ENCODE results near the gene LHFPL3. TPM values are rescaled to one million over a fixed set of nuclear protein-coding genes. Genes with fewer than 3 reads are reported as not detected.
"Not testable (repeated sequence)": the region's sequence is repeated elsewhere in the genome, so short reads cannot be mapped to it uniquely, and the experiment has no call there.

LHFPL3 gene
- total and polyA plus RNA-seq, 2 of the 13 experiments (the other 11 are each of a cell fraction or from before 2014, with no cell fraction given): not detected

DNA sequence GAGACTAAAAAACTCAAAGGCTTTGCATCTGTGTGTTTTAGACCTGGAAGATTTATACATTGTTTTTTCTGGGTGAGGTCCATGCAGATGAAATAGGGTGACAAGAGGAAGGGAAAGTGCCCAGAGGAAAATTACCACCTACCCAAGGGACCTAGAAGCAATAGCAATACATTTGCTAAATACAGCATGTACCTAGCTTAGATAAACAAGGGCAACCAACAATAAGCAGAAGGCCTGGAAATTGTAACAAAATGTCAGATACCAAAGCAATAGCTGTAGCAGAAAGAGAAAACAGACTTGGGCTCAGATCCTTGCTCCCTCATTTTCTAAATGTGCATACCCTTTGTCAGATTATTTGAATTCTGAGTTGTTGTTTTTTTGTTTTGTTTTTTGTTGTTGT, 367.2 kb downstream of the LHFPL3 start (continued):
- TF ChIP-seq, protein P1, sequence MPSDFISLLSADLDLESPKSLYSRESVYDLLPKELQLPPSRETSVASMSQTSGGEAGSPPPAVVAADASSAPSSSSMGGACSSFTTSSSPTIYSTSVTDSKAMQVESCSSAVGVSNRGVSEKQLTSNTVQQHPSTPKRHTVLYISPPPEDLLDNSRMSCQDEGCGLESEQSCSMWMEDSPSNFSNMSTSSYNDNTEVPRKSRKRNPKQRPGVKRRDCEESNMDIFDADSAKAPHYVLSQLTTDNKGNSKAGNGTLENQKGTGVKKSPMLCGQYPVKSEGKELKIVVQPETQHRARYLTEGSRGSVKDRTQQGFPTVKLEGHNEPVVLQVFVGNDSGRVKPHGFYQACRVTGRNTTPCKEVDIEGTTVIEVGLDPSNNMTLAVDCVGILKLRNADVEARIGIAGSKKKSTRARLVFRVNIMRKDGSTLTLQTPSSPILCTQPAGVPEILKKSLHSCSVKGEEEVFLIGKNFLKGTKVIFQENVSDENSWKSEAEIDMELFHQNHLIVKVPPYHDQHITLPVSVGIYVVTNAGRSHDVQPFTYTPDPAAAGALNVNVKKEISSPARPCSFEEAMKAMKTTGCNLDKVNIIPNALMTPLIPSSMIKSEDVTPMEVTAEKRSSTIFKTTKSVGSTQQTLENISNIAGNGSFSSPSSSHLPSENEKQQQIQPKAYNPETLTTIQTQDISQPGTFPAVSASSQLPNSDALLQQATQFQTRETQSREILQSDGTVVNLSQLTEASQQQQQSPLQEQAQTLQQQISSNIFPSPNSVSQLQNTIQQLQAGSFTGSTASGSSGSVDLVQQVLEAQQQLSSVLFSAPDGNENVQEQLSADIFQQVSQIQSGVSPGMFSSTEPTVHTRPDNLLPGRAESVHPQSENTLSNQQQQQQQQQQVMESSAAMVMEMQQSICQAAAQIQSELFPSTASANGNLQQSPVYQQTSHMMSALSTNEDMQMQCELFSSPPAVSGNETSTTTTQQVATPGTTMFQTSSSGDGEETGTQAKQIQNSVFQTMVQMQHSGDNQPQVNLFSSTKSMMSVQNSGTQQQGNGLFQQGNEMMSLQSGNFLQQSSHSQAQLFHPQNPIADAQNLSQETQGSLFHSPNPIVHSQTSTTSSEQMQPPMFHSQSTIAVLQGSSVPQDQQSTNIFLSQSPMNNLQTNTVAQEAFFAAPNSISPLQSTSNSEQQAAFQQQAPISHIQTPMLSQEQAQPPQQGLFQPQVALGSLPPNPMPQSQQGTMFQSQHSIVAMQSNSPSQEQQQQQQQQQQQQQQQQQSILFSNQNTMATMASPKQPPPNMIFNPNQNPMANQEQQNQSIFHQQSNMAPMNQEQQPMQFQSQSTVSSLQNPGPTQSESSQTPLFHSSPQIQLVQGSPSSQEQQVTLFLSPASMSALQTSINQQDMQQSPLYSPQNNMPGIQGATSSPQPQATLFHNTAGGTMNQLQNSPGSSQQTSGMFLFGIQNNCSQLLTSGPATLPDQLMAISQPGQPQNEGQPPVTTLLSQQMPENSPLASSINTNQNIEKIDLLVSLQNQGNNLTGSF (CRISPR knock-in tag; IDR thresholded peaks at IDR 0.05): no peak

DNA sequence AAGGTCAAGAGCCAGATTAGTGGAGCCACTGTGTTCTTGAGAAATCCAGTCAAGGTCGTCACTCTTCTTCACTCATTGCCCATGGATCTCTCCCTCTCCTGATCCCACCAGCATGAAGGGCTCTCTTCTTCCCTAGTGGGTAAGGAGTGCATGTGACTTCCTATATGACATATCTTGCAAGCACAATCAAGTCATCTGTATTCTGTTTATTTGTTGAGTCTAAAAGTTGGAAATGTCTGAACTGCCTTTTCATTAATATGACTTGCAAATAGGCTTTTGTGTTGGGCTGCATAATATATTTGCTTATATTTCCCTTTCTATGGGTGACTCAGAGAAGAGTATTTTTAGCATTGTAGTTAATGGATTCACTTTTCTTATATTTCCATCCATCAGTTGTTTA, 371.9 kb downstream of the LHFPL3 start:
- Histone ChIP-seq H3K36me3 (replicated peaks in 1 of 2; ENCODE audit: control insufficient read depth in 1 of 2, insufficient read depth in 2 of 2, low read length in 2 of 2) (no peaks in the 10 kb centered on the region), H3K4me3 (replicated peaks in 1 of 3; ENCODE audit: insufficient read depth in 1 of 3, low read depth in 2 of 3, low read length in 3 of 3) (no peak overlapping the region), H3K27me3 (ENCODE audit: control insufficient read depth in 1 of 2, insufficient read depth in 2 of 2, low read length in 2 of 2) (no peaks in the 10 kb centered on the region), H3K9ac (ENCODE audit: insufficient read depth, low read depth, low read length) (no peak overlapping the region), H4K20me1 (ENCODE audit: insufficient read depth, low read length) (no peaks in the 10 kb centered on the region), H3K27ac (ENCODE audit: extremely low read length, insufficient read depth, low read length) (no peak overlapping the region), H3K9me3 (ENCODE audit: low read length) (no peaks in the 10 kb centered on the region), H2AFZ (ENCODE audit: low read length) (no peak overlapping the region), H3K79me2 (ENCODE audit: insufficient read depth, low read length) (no peaks in the 10 kb centered on the region), H3K4me2 (ENCODE audit: low read depth, low read length) (no peak overlapping the region), H3K4me1 (ENCODE audit: insufficient read depth, low read length) (no peaks in the 10 kb centered on the region)
- BruUV-seq (replicated peaks): no TSS peak
- FAIRE-seq: no peak
- ATAC-seq: no peak
- in situ Hi-C loops (cut with HindIII; ENCODE audit: extremely low pct_ligation_motif_present, low pct_unique_long_range_greater_than_20kb): no loop called here
- WGBS (ENCODE audit: low lambda C conversion rate): 0% methylated on average over 1 of the region's 1 CpG
- intact Hi-C loops (cut with micrococcal nuclease; ENCODE audit: unreplicated experiment): no loop called here
- TF ChIP-seq CBFB (CRISPR knock-in tag; IDR thresholded peaks at IDR 0.05): no peak
- no peak for TF ChIP-seq SP140L (CRISPR knock-in tag; IDR thresholded peaks at IDR 0.05; ENCODE audit: borderline replicate concordance)
- TF ChIP-seq ARHGAP35 (CRISPR knock-in tag; IDR thresholded peaks at IDR 0.05; ENCODE audit: borderline replicate concordance): no peak
- no peak for TF ChIP-seq ZNF264 (CRISPR knock-in tag; IDR thresholded peaks at IDR 0.05)
- no peak for TF ChIP-seq TBX2 (CRISPR knock-in tag; IDR thresholded peaks at IDR 0.05; ENCODE audit: borderline replicate concordance)
- no peak for TF ChIP-seq FIP1L1 (IDR thresholded peaks at IDR 0.05; ENCODE audit: borderline replicate concordance, insufficient read depth, low read depth, low read length)
- no peak for TF ChIP-seq AGO2 (optimal IDR thresholded peaks at IDR 0.05; ENCODE audit: low read depth, low read length)
- ChIA-PET CTCF (ENCODE audit: low intra/inter-chr PET ratio, low total read pairs) (no interaction called here), POLR2A (no interaction called here)
- DNase-seq (ENCODE audit: low spot score): no peak

DNA sequence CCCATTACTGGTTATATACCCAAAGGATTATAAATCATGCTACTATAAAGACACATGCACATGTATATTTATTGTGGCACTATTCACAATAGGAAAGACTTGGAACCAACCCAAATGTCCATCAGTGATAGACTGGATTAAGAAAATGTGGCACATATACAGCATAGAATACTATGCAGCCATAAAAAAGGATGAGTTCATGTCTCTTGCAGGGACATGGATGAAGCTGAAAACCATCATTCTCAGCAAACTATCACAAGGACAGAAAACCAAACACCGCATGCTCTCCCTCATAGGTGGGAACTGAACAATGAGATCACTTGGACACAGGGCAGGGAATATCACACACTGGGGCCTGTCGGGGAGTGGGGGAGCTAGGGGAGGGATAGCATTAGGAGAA, 392.6 kb downstream of the LHFPL3 start:
- H3K27me3 ChIP-seq (ENCODE audit: control insufficient read depth in 1 of 2, insufficient read depth in 2 of 2, low read length in 2 of 2); H3K4me3 ChIP-seq (replicated peaks in 1 of 3; ENCODE audit: insufficient read depth in 1 of 3, low read depth in 2 of 3, low read length in 3 of 3); H4K20me1 ChIP-seq (ENCODE audit: insufficient read depth, low read length); in situ Hi-C loops (cut with HindIII; ENCODE audit: extremely low pct_ligation_motif_present, low pct_unique_long_range_greater_than_20kb); H3K4me1 ChIP-seq (ENCODE audit: insufficient read depth, low read length); H3K9ac ChIP-seq (ENCODE audit: insufficient read depth, low read depth, low read length); BruUV-seq (replicated peaks); H3K36me3 ChIP-seq (replicated peaks in 1 of 2; ENCODE audit: control insufficient read depth in 1 of 2, insufficient read depth in 2 of 2, low read length in 2 of 2); H3K9me3 ChIP-seq (ENCODE audit: low read length); POLR2A ChIA-PET; H2AFZ ChIP-seq (ENCODE audit: low read length); ATAC-seq; H3K79me2 ChIP-seq (ENCODE audit: insufficient read depth, low read length); intact Hi-C loops (cut with micrococcal nuclease; ENCODE audit: unreplicated experiment); CTCF ChIA-PET (ENCODE audit: low intra/inter-chr PET ratio, low total read pairs); H3K27ac ChIP-seq (ENCODE audit: extremely low read length, insufficient read depth, low read length); H3K4me2 ChIP-seq (ENCODE audit: low read depth, low read length); DNase-seq (ENCODE audit: low spot score); FAIRE-seq: not testable (repeated sequence)
- WGBS (ENCODE audit: low lambda C conversion rate): 4% methylated on average over 2 of the region's 2 CpGs
